Measurements from ENCODE around the gene SRSF4. TPM values are rescaled to one million over a fixed set of nuclear protein-coding genes. Genes with fewer than 3 reads are reported as not detected.

Gene SRSF4
- total RNA-seq, 4 donors from 2014 or later = 82.7 to 112 (median 96.8) TPM

- Histone ChIP-seq H3K27me3 (no peaks in the 10 kb centered on the region), H3K4me3 (no peak overlapping the region), H3K27ac (peak overlapping the region in 2 of 4 donors; percentile 33 to 65), H3K4me1 (peaks cover 12 to 83% (median 24%) of the 10 kb centered on the region in 3 donors), H3K36me3 (peaks cover 0 to 7% of the 10 kb centered on the region in 2 donors), H3K9me3 (no peaks in the 10 kb centered on the region)
- TF ChIP-seq EP300 (IDR thresholded peaks at IDR 0.05) (no peak), POLR2A (IDR thresholded peaks at IDR 0.05) (no peak), CTCF (IDR thresholded peaks at IDR 0.05) (no peak), POLR2AphosphoS5 (IDR thresholded peaks at IDR 0.05) (no peak)
- ATAC-seq = no peak
- 20 to 24% methylated on average over 4 of the region's 4 CpGs for WGBS, 2 donors (ENCODE audit: low coverage in 1 of 2)
Observed at GRCh38 chr1:29176576-29176975, 5.1 kb downstream of the SRSF4 start.

GRCh38 chr1:29172415-29172939, 9.2 kb downstream of the SRSF4 start:
- peaks cover 9 to 89% (median 21%) of the 10 kb centered on the region in 3 donors for H3K4me1 ChIP-seq
- no peak overlapping the region for H3K4me3 ChIP-seq
- no peak overlapping the region for H3K27ac ChIP-seq
- peaks cover 0 to 10% of the 10 kb centered on the region in 2 donors for H3K36me3 ChIP-seq
- TF ChIP-seq CTCF (IDR thresholded peaks at IDR 0.05) (no peak), EP300 (IDR thresholded peaks at IDR 0.05) (no peak)
- no peaks in the 10 kb centered on the region for H3K9me3 ChIP-seq
- H3K27me3 ChIP-seq = no peaks in the 10 kb centered on the region
- no peak for ATAC-seq
- WGBS, 2 donors (ENCODE audit: low coverage in 1 of 2) = 79 to 90% methylated on average over 2 to 4 of the region's 8 CpGs

GRCh38 chr1:29171521-29171920, 10.2 kb downstream of the SRSF4 start:
- no peaks in the 10 kb centered on the region for H3K9me3 ChIP-seq
- whole genome bisulfite sequencing, 2 donors (ENCODE audit: low coverage in 1 of 2) = 81 to 94% methylated on average over 5 of the region's 5 CpGs
- no peaks in the 10 kb centered on the region for H3K27me3 ChIP-seq
- TF ChIP-seq POLR2AphosphoS5 (IDR thresholded peaks at IDR 0.05) = no peak
- no peak for TF ChIP-seq CTCF (IDR thresholded peaks at IDR 0.05)
- TF ChIP-seq EP300 (IDR thresholded peaks at IDR 0.05) = no peak
- no peak for TF ChIP-seq POLR2A (IDR thresholded peaks at IDR 0.05)
- peaks cover 9 to 89% (median 18%) of the 10 kb centered on the region in 3 donors for H3K4me1 ChIP-seq
- H3K27ac ChIP-seq = no peak overlapping the region
- H3K4me3 ChIP-seq = no peak overlapping the region
- ATAC-seq = no peak
- peaks cover 0 to 19% of the 10 kb centered on the region in 2 donors for H3K36me3 ChIP-seq

DNA sequence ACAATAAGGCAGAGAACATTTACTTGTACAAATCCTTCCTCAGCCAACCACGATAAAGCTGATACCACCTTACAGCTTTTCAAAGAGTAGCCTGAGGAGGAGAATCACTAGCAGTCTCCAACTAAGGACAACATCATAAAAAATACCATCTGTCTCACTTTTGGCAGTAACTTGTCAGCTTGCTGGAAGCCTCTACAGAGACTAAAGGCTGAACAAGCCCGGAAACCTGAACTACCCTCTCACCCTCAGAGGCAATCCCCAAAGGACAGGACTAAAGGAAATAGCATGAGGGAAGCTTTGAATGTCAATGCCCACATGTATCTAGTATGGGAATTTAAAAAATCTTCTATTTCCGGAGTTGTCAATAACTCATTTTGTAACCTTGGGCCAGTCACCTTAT, 10.6 kb downstream of the SRSF4 start:
- 13 to 42% methylated on average over 2 to 3 of the region's 3 CpGs for WGBS, 2 donors (ENCODE audit: low coverage in 1 of 2)
- ATAC-seq = no peak
- Histone ChIP-seq H3K4me1 (peaks cover 9 to 89% (median 18%) of the 10 kb centered on the region in 3 donors), H3K36me3 (peaks cover 0 to 24% of the 10 kb centered on the region in 2 donors), H3K27ac (no peak overlapping the region), H3K27me3 (no peaks in the 10 kb centered on the region), H3K4me3 (no peak overlapping the region), H3K9me3 (no peaks in the 10 kb centered on the region)
- no peak for TF ChIP-seq POLR2A (IDR thresholded peaks at IDR 0.05)
- no peak for TF ChIP-seq EP300 (IDR thresholded peaks at IDR 0.05)
- no peak for TF ChIP-seq CTCF (IDR thresholded peaks at IDR 0.05)
- TF ChIP-seq POLR2AphosphoS5 (IDR thresholded peaks at IDR 0.05) = no peak

GRCh38 chr1:29169976-29170375, 11.7 kb downstream of the SRSF4 start:
- Histone ChIP-seq H3K27me3 (no peaks in the 10 kb centered on the region), H3K36me3 (peaks cover 0 to 35% of the 10 kb centered on the region in 2 donors), H3K9me3 (no peaks in the 10 kb centered on the region), H3K4me1 (peaks cover 9 to 88% (median 14%) of the 10 kb centered on the region in 3 donors), H3K4me3 (no peak overlapping the region), H3K27ac (no peak overlapping the region)
- TF ChIP-seq EP300 (IDR thresholded peaks at IDR 0.05) (no peak), CTCF (IDR thresholded peaks at IDR 0.05) (no peak), POLR2A (IDR thresholded peaks at IDR 0.05) (no peak), POLR2AphosphoS5 (IDR thresholded peaks at IDR 0.05) (no peak)
- WGBS, 2 donors (ENCODE audit: low coverage in 1 of 2) = 66 to 71% methylated on average over 3 of the region's 3 CpGs
- no peak for ATAC-seq

Data from gastroesophageal sphincter (tissue), 4 donors.